WTC11 (cell line): ENCODE data around the gene SAP130. TPM values are rescaled to one million over a fixed set of nuclear protein-coding genes. Genes with fewer than 3 reads are reported as not detected.

ENCODE experiments used
- ATAC-seq: fragments of 200-7000 bp; cut with Tn5 transposase; 2 replicates; pipeline ENCODE4 v1.10.0; 2021; ENCODE audit warnings: mild to moderate bottlenecking, moderate library complexity
- CTCF ChIA-PET: fragments of 300-600 bp; sonication (Branson Sonifier 250); formaldehyde crosslinking; loops from one replicate; lab custom pipeline; 2021; ENCODE audit warnings: antibody characterized with exemption; lab: Charles Lee
- POLR2A ChIA-PET: fragments of 350-600 bp; sonication (Branson Sonifier 250); formaldehyde crosslinking; loops from one replicate; lab custom pipeline; 2021; ENCODE audit warnings: antibody characterized with exemption; lab: Charles Lee
- DNase-seq: peaks from one replicate; pipeline ENCODE4 v3.0.0; 2021; ENCODE audit warnings: low spot score
- H3K27ac Mint-ChIP-seq: 2 replicates; pipeline ENCODE4 v1.8.0; 2021; ENCODE audit warnings: mixed read lengths
- H3K27me3 Mint-ChIP-seq: 2 replicates; pipeline ENCODE4 v1.8.0; 2021; ENCODE audit warnings: low read depth, mild to moderate bottlenecking, moderate library complexity, mixed read lengths
- H3K36me3 Mint-ChIP-seq: 2 replicates; pipeline ENCODE4 v1.8.0; 2021; ENCODE audit warnings: mixed read lengths
- H3K4me1 Mint-ChIP-seq: 2 replicates; pipeline ENCODE4 v1.8.0; 2022; ENCODE audit warnings: mixed read lengths
- H3K4me3 Mint-ChIP-seq: 2 replicates; pipeline ENCODE4 v1.8.0; 2021; ENCODE audit warnings: mild to moderate bottlenecking, moderate library complexity, mixed read lengths
- H3K9me3 Mint-ChIP-seq: 2 replicates; pipeline ENCODE4 v1.8.0; 2021; ENCODE audit warnings: mixed read lengths
- ATF6 ChIP-seq: sonication (generic); formaldehyde crosslinking; IDR thresholded peaks from 2 replicates; pipeline ENCODE4 v1.8.1; 2023; ENCODE audit warnings: mild to moderate bottlenecking, missing genetic modification reagents
- ELF4 ChIP-seq: sonication (generic); formaldehyde crosslinking; IDR thresholded peaks from 2 replicates; pipeline ENCODE4 v1.8.1; 2022; ENCODE audit warnings: low read depth, mild to moderate bottlenecking, moderate library complexity, missing genetic modification reagents
- FOXK1 ChIP-seq: sonication (generic); formaldehyde crosslinking; IDR thresholded peaks from 2 replicates; pipeline ENCODE4 v1.8.0; 2022; ENCODE audit warnings: mild to moderate bottlenecking, moderate library complexity, missing genetic modification reagents
- FOXP1 ChIP-seq: sonication (generic); formaldehyde crosslinking; IDR thresholded peaks from 2 replicates; pipeline ENCODE4 v1.8.0; 2022; ENCODE audit warnings: missing genetic modification reagents, mild to moderate bottlenecking, moderate library complexity, borderline replicate concordance
- GABPB1 ChIP-seq: sonication (generic); formaldehyde crosslinking; IDR thresholded peaks from 2 replicates; pipeline ENCODE4 v1.8.1; 2023; ENCODE audit warnings: mild to moderate bottlenecking, missing genetic modification reagents
- GTF2I ChIP-seq: fragments of 250-450 bp; sonication (Bioruptor Pico); conservative IDR thresholded peaks from 2 replicates; pipeline ENCODE4 v1.4.0; 2021; ENCODE audit warnings: mild to moderate bottlenecking
- IRF1 ChIP-seq: sonication (generic); formaldehyde crosslinking; IDR thresholded peaks from 2 replicates; pipeline ENCODE4 v1.8.0; 2023; ENCODE audit warnings: missing genetic modification reagents
- JUN ChIP-seq: sonication (generic); formaldehyde crosslinking; IDR thresholded peaks from 2 replicates; pipeline ENCODE4 v1.8.0; 2023; ENCODE audit warnings: mild to moderate bottlenecking, missing genetic modification reagents
- MAX ChIP-seq: sonication (generic); formaldehyde crosslinking; IDR thresholded peaks from 2 replicates; pipeline ENCODE4 v1.8.0; 2022; ENCODE audit warnings: mild to moderate bottlenecking, missing genetic modification reagents
- OVOL2 ChIP-seq: fragments of 250-450 bp; sonication (Bioruptor Pico); IDR thresholded peaks from 2 replicates; pipeline ENCODE4 v1.9.0; 2021; ENCODE audit warnings: mild to moderate bottlenecking, borderline replicate concordance
- PRDM15 ChIP-seq: sonication (generic); formaldehyde crosslinking; IDR thresholded peaks from 2 replicates; pipeline ENCODE4 v1.8.0; 2022; ENCODE audit warnings: missing genetic modification reagents
- TCF7 ChIP-seq: sonication (generic); formaldehyde crosslinking; IDR thresholded peaks from 2 replicates; pipeline ENCODE4 v1.8.0; 2022; ENCODE audit warnings: mild to moderate bottlenecking, low read depth, missing genetic modification reagents, moderate library complexity
- TEAD1 ChIP-seq: sonication (generic); formaldehyde crosslinking; IDR thresholded peaks from 2 replicates; pipeline ENCODE4 v1.8.0; 2022; ENCODE audit warnings: mild to moderate bottlenecking, missing genetic modification reagents
- ZNF425 ChIP-seq: fragments of 250-450 bp; sonication (Bioruptor Pico); conservative IDR thresholded peaks from 2 replicates; pipeline ENCODE4 v1.9.0; 2021; ENCODE audit warnings: mild to moderate bottlenecking
- total RNA-seq: library from RNA; stranded (reverse); gene quantifications from 3 replicates; pipeline ENCODE4 v1.2.3, GENCODE V29; 2021
- TF ChIP-seq, protein P1 (sequence below): sonication (generic); formaldehyde crosslinking; IDR thresholded peaks from 2 replicates; pipeline ENCODE4 v1.8.1; 2022; ENCODE audit warnings: mild to moderate bottlenecking, missing genetic modification reagents, moderate library complexity, borderline replicate concordance
- TF ChIP-seq, protein P2 (sequence below): fragments of 250-450 bp; sonication (Bioruptor Pico); IDR thresholded peaks from 2 replicates; pipeline ENCODE4 v2.1.2; 2022; ENCODE audit warnings: mild to moderate bottlenecking, moderate library complexity
- TF ChIP-seq, protein P3 (sequence below): sonication (generic); formaldehyde crosslinking; IDR thresholded peaks from 2 replicates; pipeline ENCODE4 v1.8.0; 2022; ENCODE audit warnings: mild to moderate bottlenecking, missing genetic modification reagents

Gene SAP130
- total RNA-seq, 1 experiment from 2014 or later: 45.6 TPM

GRCh38 chr2:127942002-127942401 lies 85.9 kb downstream of the SAP130 start:
- CTCF ChIA-PET: interaction anchor here (0.6 kb wide), 1 partner anchor 50 kb away, joined by 4 read pairs; no protein-coding TSS in a partner anchor
- Mint-ChIP-seq H3K27ac (no peak overlapping the region), H3K4me1 (no peaks in the 10 kb centered on the region), H3K4me3 (no peak overlapping the region), H3K9me3 (no peaks in the 10 kb centered on the region), H3K27me3 (no peaks in the 10 kb centered on the region), H3K36me3 (peaks cover 44% of the 10 kb centered on the region)
- POLR2A ChIA-PET: no interaction called here
- TF ChIP-seq JUN (CRISPR knock-in tag) (no peak), GABPB1 (CRISPR knock-in tag) (peak; percentile 55; the same call in 1 of the 2 replicates)
- no peak for ATAC-seq
- no peak for DNase-seq

GRCh38 chr2:127941461-127941860 lies 86.4 kb downstream of the SAP130 start:
- Mint-ChIP-seq H3K9me3 (no peaks in the 10 kb centered on the region), H3K27ac (0 out of 2 replicates have a peak overlapping the region, but pooled peaks have one; percentile 46), H3K4me1 (no peaks in the 10 kb centered on the region), H3K4me3 (no peak overlapping the region), H3K27me3 (no peaks in the 10 kb centered on the region), H3K36me3 (peaks cover 40% of the 10 kb centered on the region)
- TF ChIP-seq TCF7 (CRISPR knock-in tag): no peak
- no peak for TF ChIP-seq ZNF425 (CRISPR knock-in tag)
- TF ChIP-seq GTF2I (CRISPR knock-in tag): no peak
- TF ChIP-seq, protein P1, sequence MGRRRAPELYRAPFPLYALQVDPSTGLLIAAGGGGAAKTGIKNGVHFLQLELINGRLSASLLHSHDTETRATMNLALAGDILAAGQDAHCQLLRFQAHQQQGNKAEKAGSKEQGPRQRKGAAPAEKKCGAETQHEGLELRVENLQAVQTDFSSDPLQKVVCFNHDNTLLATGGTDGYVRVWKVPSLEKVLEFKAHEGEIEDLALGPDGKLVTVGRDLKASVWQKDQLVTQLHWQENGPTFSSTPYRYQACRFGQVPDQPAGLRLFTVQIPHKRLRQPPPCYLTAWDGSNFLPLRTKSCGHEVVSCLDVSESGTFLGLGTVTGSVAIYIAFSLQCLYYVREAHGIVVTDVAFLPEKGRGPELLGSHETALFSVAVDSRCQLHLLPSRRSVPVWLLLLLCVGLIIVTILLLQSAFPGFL: no peak
- no peak for TF ChIP-seq FOXK1 (CRISPR knock-in tag)
- no peak for TF ChIP-seq ATF6
- no peak for TF ChIP-seq IRF1 (CRISPR knock-in tag)
- TF ChIP-seq, protein P2, sequence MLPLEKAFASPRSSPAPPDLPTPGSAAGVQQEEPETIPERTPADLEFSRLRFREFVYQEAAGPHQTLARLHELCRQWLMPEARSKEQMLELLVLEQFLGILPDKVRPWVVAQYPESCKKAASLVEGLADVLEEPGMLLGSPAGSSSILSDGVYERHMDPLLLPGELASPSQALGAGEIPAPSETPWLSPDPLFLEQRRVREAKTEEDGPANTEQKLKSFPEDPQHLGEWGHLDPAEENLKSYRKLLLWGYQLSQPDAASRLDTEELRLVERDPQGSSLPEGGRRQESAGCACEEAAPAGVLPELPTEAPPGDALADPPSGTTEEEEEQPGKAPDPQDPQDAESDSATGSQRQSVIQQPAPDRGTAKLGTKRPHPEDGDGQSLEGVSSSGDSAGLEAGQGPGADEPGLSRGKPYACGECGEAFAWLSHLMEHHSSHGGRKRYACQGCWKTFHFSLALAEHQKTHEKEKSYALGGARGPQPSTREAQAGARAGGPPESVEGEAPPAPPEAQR (CRISPR knock-in tag): no peak
- TF ChIP-seq TEAD1 (CRISPR knock-in tag): no peak
- no peak for TF ChIP-seq ELF4
- no peak for TF ChIP-seq MAX (CRISPR knock-in tag)
- TF ChIP-seq FOXP1: no peak
- TF ChIP-seq PRDM15: no peak
- no peak for TF ChIP-seq OVOL2 (CRISPR knock-in tag)
- TF ChIP-seq, protein P3, sequence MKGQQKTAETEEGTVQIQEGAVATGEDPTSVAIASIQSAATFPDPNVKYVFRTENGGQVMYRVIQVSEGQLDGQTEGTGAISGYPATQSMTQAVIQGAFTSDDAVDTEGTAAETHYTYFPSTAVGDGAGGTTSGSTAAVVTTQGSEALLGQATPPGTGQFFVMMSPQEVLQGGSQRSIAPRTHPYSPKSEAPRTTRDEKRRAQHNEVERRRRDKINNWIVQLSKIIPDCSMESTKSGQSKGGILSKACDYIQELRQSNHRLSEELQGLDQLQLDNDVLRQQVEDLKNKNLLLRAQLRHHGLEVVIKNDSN: no peak
- ChIA-PET POLR2A (no interaction called here), CTCF (interaction anchor here (0.6 kb wide), 1 partner anchor 51 kb away, joined by 4 read pairs; no protein-coding TSS in a partner anchor)
- ATAC-seq: no peak
- DNase-seq: no peak
